ENCODE measurements around the gene RCSD1. TPM values are rescaled to one million over a fixed set of nuclear protein-coding genes. Genes with fewer than 3 reads are reported as not detected.

Gene RCSD1
- total and polyA plus RNA-seq, 2 of the 13 experiments (the other 11 are each of a cell fraction or from before 2014, with no cell fraction given): not detected

DNA sequence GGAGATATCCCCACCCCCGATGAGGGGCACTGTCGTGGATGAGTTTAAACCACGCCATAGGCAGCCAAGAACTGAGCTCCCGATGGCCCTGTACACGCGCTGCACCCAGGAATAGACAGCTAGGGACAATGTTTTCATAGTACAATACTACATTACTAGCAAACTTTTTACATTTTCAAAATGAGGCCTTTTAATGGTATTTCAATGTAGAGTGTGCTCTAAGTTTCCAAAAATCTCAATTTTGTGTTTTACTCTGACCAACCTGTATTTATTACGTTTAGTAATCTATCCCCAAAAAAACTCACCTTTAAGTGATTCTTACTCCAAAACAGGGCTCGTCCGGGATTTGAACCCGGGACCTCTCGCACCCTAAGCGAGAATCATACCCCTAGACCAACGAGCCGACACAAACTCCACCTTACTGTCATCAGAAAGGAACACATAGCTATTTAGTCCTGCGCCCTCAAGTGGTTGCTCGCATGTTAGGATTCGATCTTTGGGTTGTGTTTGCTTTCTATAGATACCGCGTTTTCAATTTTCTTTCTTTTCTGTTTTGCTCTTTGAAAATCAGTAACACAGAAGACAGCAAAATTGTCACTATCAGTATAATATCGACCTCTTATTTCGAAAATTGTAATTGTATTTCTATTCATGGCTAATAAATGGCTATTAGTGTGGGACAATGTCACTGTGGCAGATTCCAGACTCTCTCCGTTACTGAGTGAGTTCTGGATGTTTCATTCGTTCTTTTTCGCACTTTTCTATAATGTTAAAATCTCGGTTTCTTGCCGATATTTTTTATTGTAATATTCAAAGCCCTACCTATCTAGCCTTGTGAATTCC is 85.3 kb downstream of the RCSD1 start (continued):
- TF ChIP-seq FOXO1 (CRISPR knock-in tag; IDR thresholded peaks at IDR 0.05) (no peak; the same call in 1 of the 2 replicates), PITX1 (CRISPR knock-in tag; IDR thresholded peaks at IDR 0.05) (no peak), RXRB (CRISPR knock-in tag; IDR thresholded peaks at IDR 0.05; ENCODE audit: borderline replicate concordance) (peak; percentile 61; the same call in 1 of the 2 replicates), SP5 (CRISPR knock-in tag; IDR thresholded peaks at IDR 0.05; ENCODE audit: borderline replicate concordance, low read depth) (peak; percentile 63), TRAFD1 (CRISPR knock-in tag; IDR thresholded peaks at IDR 0.05; ENCODE audit: borderline replicate concordance) (no peak), DR1 (CRISPR knock-in tag; IDR thresholded peaks at IDR 0.05) (no peak; the same call in 1 of the 2 replicates), ZNF781 (CRISPR knock-in tag; IDR thresholded peaks at IDR 0.05; ENCODE audit: borderline replicate concordance, not compliant biosample characterization) (no peak), CCAR2 (optimal IDR thresholded peaks at IDR 0.05; ENCODE audit: low read depth, low read length) (no peak), EEA1 (CRISPR knock-in tag; IDR thresholded peaks at IDR 0.05; ENCODE audit: borderline replicate concordance) (no peak), SKI (IDR thresholded peaks at IDR 0.05; ENCODE audit: partially characterized antibody) (no peak), KDM2A (CRISPR knock-in tag; IDR thresholded peaks at IDR 0.05; ENCODE audit: borderline replicate concordance, low read depth) (peak; percentile 61; the same call in 1 of the 2 replicates), NR3C1 (CRISPR knock-in tag; IDR thresholded peaks at IDR 0.05) (no peak)
- TF ChIP-seq, protein P1, sequence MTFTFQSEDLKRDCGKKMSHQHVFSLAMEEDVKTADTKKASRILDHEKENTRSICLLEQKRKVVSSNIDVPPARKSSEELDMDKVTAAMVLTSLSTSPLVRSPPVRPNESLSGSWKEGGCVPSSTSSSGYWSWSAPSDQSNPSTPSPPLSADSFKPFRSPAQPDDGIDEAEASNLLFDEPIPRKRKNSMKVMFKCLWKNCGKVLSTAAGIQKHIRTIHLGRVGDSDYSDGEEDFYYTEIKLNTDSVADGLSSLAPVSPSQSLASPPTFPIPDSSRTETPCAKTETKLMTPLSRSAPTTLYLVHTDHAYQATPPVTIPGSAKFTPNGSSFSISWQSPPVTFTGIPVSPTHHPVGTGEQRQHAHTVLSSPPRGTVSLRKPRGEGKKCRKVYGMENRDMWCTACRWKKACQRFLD (CRISPR knock-in tag; IDR thresholded peaks at IDR 0.05; ENCODE audit: borderline replicate concordance): no peak
- TF ChIP-seq, protein P2, sequence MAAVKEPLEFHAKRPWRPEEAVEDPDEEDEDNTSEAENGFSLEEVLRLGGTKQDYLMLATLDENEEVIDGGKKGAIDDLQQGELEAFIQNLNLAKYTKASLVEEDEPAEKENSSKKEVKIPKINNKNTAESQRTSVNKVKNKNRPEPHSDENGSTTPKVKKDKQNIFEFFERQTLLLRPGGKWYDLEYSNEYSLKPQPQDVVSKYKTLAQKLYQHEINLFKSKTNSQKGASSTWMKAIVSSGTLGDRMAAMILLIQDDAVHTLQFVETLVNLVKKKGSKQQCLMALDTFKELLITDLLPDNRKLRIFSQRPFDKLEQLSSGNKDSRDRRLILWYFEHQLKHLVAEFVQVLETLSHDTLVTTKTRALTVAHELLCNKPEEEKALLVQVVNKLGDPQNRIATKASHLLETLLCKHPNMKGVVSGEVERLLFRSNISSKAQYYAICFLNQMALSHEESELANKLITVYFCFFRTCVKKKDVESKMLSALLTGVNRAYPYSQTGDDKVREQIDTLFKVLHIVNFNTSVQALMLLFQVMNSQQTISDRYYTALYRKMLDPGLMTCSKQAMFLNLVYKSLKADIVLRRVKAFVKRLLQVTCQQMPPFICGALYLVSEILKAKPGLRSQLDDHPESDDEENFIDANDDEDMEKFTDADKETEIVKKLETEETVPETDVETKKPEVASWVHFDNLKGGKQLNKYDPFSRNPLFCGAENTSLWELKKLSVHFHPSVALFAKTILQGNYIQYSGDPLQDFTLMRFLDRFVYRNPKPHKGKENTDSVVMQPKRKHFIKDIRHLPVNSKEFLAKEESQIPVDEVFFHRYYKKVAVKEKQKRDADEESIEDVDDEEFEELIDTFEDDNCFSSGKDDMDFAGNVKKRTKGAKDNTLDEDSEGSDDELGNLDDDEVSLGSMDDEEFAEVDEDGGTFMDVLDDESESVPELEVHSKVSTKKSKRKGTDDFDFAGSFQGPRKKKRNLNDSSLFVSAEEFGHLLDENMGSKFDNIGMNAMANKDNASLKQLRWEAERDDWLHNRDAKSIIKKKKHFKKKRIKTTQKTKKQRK (IDR thresholded peaks at IDR 0.05; ENCODE audit: low read length): no peak
- TF ChIP-seq, protein P3, sequence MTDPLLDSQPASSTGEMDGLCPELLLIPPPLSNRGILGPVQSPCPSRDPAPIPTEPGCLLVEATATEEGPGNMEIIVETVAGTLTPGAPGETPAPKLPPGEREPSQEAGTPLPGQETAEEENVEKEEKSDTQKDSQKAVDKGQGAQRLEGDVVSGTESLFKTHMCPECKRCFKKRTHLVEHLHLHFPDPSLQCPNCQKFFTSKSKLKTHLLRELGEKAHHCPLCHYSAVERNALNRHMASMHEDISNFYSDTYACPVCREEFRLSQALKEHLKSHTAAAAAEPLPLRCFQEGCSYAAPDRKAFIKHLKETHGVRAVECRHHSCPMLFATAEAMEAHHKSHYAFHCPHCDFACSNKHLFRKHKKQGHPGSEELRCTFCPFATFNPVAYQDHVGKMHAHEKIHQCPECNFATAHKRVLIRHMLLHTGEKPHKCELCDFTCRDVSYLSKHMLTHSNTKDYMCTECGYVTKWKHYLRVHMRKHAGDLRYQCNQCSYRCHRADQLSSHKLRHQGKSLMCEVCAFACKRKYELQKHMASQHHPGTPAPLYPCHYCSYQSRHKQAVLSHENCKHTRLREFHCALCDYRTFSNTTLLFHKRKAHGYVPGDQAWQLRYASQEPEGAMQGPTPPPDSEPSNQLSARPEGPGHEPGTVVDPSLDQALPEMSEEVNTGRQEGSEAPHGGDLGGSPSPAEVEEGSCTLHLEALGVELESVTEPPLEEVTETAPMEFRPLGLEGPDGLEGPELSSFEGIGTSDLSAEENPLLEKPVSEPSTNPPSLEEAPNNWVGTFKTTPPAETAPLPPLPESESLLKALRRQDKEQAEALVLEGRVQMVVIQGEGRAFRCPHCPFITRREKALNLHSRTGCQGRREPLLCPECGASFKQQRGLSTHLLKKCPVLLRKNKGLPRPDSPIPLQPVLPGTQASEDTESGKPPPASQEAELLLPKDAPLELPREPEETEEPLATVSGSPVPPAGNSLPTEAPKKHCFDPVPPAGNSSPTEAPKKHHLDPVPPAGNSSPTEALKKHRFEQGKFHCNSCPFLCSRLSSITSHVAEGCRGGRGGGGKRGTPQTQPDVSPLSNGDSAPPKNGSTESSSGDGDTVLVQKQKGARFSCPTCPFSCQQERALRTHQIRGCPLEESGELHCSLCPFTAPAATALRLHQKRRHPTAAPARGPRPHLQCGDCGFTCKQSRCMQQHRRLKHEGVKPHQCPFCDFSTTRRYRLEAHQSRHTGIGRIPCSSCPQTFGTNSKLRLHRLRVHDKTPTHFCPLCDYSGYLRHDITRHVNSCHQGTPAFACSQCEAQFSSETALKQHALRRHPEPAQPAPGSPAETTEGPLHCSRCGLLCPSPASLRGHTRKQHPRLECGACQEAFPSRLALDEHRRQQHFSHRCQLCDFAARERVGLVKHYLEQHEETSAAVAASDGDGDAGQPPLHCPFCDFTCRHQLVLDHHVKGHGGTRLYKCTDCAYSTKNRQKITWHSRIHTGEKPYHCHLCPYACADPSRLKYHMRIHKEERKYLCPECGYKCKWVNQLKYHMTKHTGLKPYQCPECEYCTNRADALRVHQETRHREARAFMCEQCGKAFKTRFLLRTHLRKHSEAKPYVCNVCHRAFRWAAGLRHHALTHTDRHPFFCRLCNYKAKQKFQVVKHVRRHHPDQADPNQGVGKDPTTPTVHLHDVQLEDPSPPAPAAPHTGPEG (CRISPR knock-in tag; IDR thresholded peaks at IDR 0.05): no peak
